ENCODE results near the gene CDC73.

DNA sequence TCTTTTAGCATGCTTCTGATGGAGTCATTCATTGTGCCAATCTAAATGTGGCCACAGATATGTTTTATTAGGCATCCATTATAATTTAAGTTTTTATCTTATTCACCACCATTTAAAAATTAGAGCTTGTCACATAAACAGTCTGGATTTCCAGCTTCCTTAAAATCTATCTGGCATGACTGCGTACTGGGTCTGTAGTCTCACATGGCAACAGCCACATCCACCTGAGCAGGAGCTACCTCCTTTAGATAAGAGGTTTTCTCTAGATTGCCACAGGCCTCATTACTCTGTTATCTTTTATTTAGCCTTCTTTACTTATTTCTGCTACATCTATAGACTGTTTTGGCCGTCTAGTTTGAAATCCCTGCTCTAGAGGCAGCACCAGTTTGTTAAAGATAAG is 35.5 kb downstream of the CDC73 start:
- TF ChIP-seq, protein P1, sequence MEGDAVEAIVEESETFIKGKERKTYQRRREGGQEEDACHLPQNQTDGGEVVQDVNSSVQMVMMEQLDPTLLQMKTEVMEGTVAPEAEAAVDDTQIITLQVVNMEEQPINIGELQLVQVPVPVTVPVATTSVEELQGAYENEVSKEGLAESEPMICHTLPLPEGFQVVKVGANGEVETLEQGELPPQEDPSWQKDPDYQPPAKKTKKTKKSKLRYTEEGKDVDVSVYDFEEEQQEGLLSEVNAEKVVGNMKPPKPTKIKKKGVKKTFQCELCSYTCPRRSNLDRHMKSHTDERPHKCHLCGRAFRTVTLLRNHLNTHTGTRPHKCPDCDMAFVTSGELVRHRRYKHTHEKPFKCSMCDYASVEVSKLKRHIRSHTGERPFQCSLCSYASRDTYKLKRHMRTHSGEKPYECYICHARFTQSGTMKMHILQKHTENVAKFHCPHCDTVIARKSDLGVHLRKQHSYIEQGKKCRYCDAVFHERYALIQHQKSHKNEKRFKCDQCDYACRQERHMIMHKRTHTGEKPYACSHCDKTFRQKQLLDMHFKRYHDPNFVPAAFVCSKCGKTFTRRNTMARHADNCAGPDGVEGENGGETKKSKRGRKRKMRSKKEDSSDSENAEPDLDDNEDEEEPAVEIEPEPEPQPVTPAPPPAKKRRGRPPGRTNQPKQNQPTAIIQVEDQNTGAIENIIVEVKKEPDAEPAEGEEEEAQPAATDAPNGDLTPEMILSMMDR (IDR thresholded peaks at IDR 0.05) = no peak
- TF ChIP-seq POLR2A (IDR thresholded peaks at IDR 0.05) = no peak

Measured in heart left ventricle (tissue), 13 donors.